ENCODE results near the gene PKP3.

Gene PKP3

GRCh38 chr11:364991-365725, 28.9 kb upstream of the PKP3 start:
- H3K4me3 ChIP-seq (ENCODE audit: low read length) = no peak overlapping the region
- H3K36me3 ChIP-seq (ENCODE audit: insufficient read depth, low read depth, low read length) = no peaks in the 10 kb centered on the region
- H3K4me1 ChIP-seq (ENCODE audit: insufficient read depth, low read length) = peaks cover 4% of the 10 kb centered on the region; the same call in 1 of the 2 replicates
- H3K9ac ChIP-seq (ENCODE audit: low read depth, low read length) = no peak overlapping the region
- no peaks in the 10 kb centered on the region for H3K27me3 ChIP-seq (ENCODE audit: insufficient read depth, low read length)
- H3K9me3 ChIP-seq (ENCODE audit: insufficient read depth, low read depth, low read length) = peaks cover 12% of the 10 kb centered on the region
- H3K27ac ChIP-seq (ENCODE audit: low read length) = no peak overlapping the region

GRCh38 chr11:365831-366230, 28.2 kb upstream of the PKP3 start:
- Histone ChIP-seq H3K4me3 (ENCODE audit: low read length) (no peak overlapping the region), H3K27ac (ENCODE audit: low read length) (no peak overlapping the region), H3K9ac (ENCODE audit: low read depth, low read length) (no peak overlapping the region), H3K36me3 (ENCODE audit: insufficient read depth, low read depth, low read length) (no peaks in the 10 kb centered on the region), H3K9me3 (ENCODE audit: insufficient read depth, low read depth, low read length) (peaks cover 6% of the 10 kb centered on the region; the same call in 1 of the 2 replicates), H3K27me3 (ENCODE audit: insufficient read depth, low read length) (no peaks in the 10 kb centered on the region), H3K4me1 (ENCODE audit: insufficient read depth, low read length) (peaks cover 7% of the 10 kb centered on the region; the same call in 1 of the 2 replicates)

GRCh38 chr11:367956-368413, 26.0 kb upstream of the PKP3 start:
- peaks cover 14% of the 10 kb centered on the region for H3K36me3 ChIP-seq (ENCODE audit: insufficient read depth, low read depth, low read length)
- peak overlapping the region; percentile 55; the same call in 1 of the 2 replicates for H3K4me3 ChIP-seq (ENCODE audit: low read length)
- H3K9me3 ChIP-seq (ENCODE audit: insufficient read depth, low read depth, low read length) = no peaks in the 10 kb centered on the region
- H3K27ac ChIP-seq (ENCODE audit: low read length) = no peak overlapping the region
- no peak overlapping the region; the same call in 1 of the 2 replicates for H3K9ac ChIP-seq (ENCODE audit: low read depth, low read length)
- H3K4me1 ChIP-seq (ENCODE audit: insufficient read depth, low read length) = peaks cover 7% of the 10 kb centered on the region; the same call in 1 of the 2 replicates
- no peaks in the 10 kb centered on the region for H3K27me3 ChIP-seq (ENCODE audit: insufficient read depth, low read length)

GRCh38 chr11:368414-369335, 25.3 kb upstream of the PKP3 start:
- Histone ChIP-seq H3K9ac (ENCODE audit: low read depth, low read length) (peak overlapping the region; percentile 15; the same call in 1 of the 2 replicates), H3K4me3 (ENCODE audit: low read length) (peak overlapping the region; percentile 55), H3K27me3 (ENCODE audit: insufficient read depth, low read length) (no peaks in the 10 kb centered on the region), H3K4me1 (ENCODE audit: insufficient read depth, low read length) (peaks cover 7% of the 10 kb centered on the region; the same call in 1 of the 2 replicates), H3K9me3 (ENCODE audit: insufficient read depth, low read depth, low read length) (no peaks in the 10 kb centered on the region), H3K36me3 (ENCODE audit: insufficient read depth, low read depth, low read length) (peaks cover 21% of the 10 kb centered on the region), H3K27ac (ENCODE audit: low read length) (no peak overlapping the region)

- no peaks in the 10 kb centered on the region for H3K27me3 ChIP-seq (ENCODE audit: insufficient read depth, low read length)
These were observed 24.5 kb upstream of the PKP3 start, which contains the start of gene B4GALNT4 for GRCh38 chr11:369336-370018. TSS of gene B4GALNT4 (plus strand) at chr11:369499. CDS start at chr11:369804, 305 bp downstream.

GRCh38 chr11:370070-370941, 23.7 kb upstream of the PKP3 start:
- Histone ChIP-seq H3K9me3 (ENCODE audit: insufficient read depth, low read depth, low read length) (no peaks in the 10 kb centered on the region), H3K9ac (ENCODE audit: low read depth, low read length) (peak overlapping the region; percentile 86), H3K27me3 (ENCODE audit: insufficient read depth, low read length) (no peaks in the 10 kb centered on the region), H3K4me3 (ENCODE audit: low read length) (peak overlapping the region; percentile 80), H3K36me3 (ENCODE audit: insufficient read depth, low read depth, low read length) (peaks cover 26% of the 10 kb centered on the region), H3K27ac (ENCODE audit: low read length) (peak overlapping the region; percentile 76), H3K4me1 (ENCODE audit: insufficient read depth, low read length) (peaks cover 7% of the 10 kb centered on the region; the same call in 1 of the 2 replicates)

More at GRCh38 chr11:369336-370018, 24.5 kb upstream of the PKP3 start, which contains the start of gene B4GALNT4:
- Histone ChIP-seq H3K9ac (ENCODE audit: low read depth, low read length) (peak within 1 kb of the TSS; percentile 86), H3K4me3 (ENCODE audit: low read length) (peak within 1 kb of the TSS; percentile 80), H3K4me1 (ENCODE audit: insufficient read depth, low read length) (peaks cover 7% of the 10 kb centered on the region; the same call in 1 of the 2 replicates), H3K36me3 (ENCODE audit: insufficient read depth, low read depth, low read length) (peaks cover 26% of the 10 kb centered on the region), H3K27ac (ENCODE audit: low read length) (peak within 1 kb of the TSS; percentile 76), H3K9me3 (ENCODE audit: insufficient read depth, low read depth, low read length) (no peaks in the 10 kb centered on the region)

GRCh38 chr11:371051-371450, 23.0 kb upstream of the PKP3 start:
- Histone ChIP-seq H3K4me1 (ENCODE audit: insufficient read depth, low read length) (peaks cover 7% of the 10 kb centered on the region; the same call in 1 of the 2 replicates), H3K36me3 (ENCODE audit: insufficient read depth, low read depth, low read length) (peaks cover 26% of the 10 kb centered on the region), H3K9me3 (ENCODE audit: insufficient read depth, low read depth, low read length) (no peaks in the 10 kb centered on the region), H3K27ac (ENCODE audit: low read length) (no peak overlapping the region), H3K27me3 (ENCODE audit: insufficient read depth, low read length) (no peaks in the 10 kb centered on the region), H3K4me3 (ENCODE audit: low read length) (peak overlapping the region; percentile 80; the same call in 1 of the 2 replicates), H3K9ac (ENCODE audit: low read depth, low read length) (no peak overlapping the region)

- H3K9me3 ChIP-seq (ENCODE audit: insufficient read depth, low read depth, low read length) = no peaks in the 10 kb centered on the region
- peaks cover 7% of the 10 kb centered on the region; the same call in 1 of the 2 replicates for H3K4me1 ChIP-seq (ENCODE audit: insufficient read depth, low read length)
- no peak overlapping the region for H3K4me3 ChIP-seq (ENCODE audit: low read length)
- H3K27me3 ChIP-seq (ENCODE audit: insufficient read depth, low read length) = no peaks in the 10 kb centered on the region
- no peak overlapping the region for H3K27ac ChIP-seq (ENCODE audit: low read length)
- peaks cover 26% of the 10 kb centered on the region for H3K36me3 ChIP-seq (ENCODE audit: insufficient read depth, low read depth, low read length)
- H3K9ac ChIP-seq (ENCODE audit: low read depth, low read length) = no peak overlapping the region
These were observed 22.1 kb upstream of the PKP3 start for GRCh38 chr11:371716-372590.

- Histone ChIP-seq H3K27me3 (ENCODE audit: insufficient read depth, low read length) (no peaks in the 10 kb centered on the region), H3K36me3 (ENCODE audit: insufficient read depth, low read depth, low read length) (peaks cover 32% of the 10 kb centered on the region), H3K4me1 (ENCODE audit: insufficient read depth, low read length) (peaks cover 5% of the 10 kb centered on the region; the same call in 1 of the 2 replicates), H3K9ac (ENCODE audit: low read depth, low read length) (no peak overlapping the region), H3K9me3 (ENCODE audit: insufficient read depth, low read depth, low read length) (no peaks in the 10 kb centered on the region), H3K27ac (ENCODE audit: low read length) (no peak overlapping the region), H3K4me3 (ENCODE audit: low read length) (no peak overlapping the region)
These were observed 20.9 kb upstream of the PKP3 start for GRCh38 chr11:372809-373715.
